NCI-H2081 treated with DMSO at 0.1 percent for 48 hours (cell line): ENCODE measurements around the gene SLC25A13.
"Not testable (repeated sequence)": the region's sequence is repeated elsewhere in the genome, so short reads cannot be mapped to it uniquely, and the experiment has no call there.

Experiments
- DNase-seq: peaks from one replicate; lab custom pipeline; 2025; lab: John Stamatoyannopoulos, UW

The SLC25A13 gene

GRCh38 chr7:96157856-96158255, 164.0 kb downstream of the SLC25A13 start:
- no peak for DNase-seq

- not testable (repeated sequence) for DNase-seq
These were observed 167.4 kb downstream of the SLC25A13 start for GRCh38 chr7:96154506-96154905.

DNA sequence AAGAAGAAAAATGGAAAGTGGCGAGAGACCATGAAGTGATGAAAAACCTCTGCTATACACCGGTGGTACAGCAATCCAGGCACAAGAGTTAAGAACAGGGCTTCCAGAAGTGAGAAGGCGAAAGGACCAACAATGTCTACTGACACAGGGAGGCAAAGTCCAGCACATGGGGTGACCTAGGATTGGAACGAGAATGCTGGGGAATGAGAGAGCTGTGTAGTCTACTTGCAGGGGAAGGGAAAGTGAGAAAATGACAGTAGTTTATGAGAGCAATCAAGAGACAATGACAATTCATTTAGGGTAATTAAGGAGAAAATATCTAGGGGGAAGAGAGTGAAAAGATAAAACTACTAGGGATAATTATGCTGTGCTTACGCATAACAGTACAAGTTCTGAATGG, 169.2 kb downstream of the SLC25A13 start:
- DNase-seq, result no peak

GRCh38 chr7:96151889-96152288, 170.0 kb downstream of the SLC25A13 start:
- DNase-seq, result no peak

DNA sequence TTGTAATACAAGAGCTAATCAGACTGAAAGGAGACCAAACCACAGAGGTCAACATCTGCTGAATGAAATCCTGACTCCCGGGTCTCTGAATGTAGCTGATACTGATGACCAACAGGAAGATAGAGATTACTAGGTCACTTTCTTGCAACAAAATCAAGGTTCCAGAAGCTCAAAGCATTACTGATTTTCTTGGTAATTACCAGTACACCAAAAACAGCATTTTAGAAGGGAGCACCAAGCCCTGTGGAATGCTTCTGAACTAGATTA, 177.7 kb downstream of the SLC25A13 start:
- no peak for DNase-seq

DNA sequence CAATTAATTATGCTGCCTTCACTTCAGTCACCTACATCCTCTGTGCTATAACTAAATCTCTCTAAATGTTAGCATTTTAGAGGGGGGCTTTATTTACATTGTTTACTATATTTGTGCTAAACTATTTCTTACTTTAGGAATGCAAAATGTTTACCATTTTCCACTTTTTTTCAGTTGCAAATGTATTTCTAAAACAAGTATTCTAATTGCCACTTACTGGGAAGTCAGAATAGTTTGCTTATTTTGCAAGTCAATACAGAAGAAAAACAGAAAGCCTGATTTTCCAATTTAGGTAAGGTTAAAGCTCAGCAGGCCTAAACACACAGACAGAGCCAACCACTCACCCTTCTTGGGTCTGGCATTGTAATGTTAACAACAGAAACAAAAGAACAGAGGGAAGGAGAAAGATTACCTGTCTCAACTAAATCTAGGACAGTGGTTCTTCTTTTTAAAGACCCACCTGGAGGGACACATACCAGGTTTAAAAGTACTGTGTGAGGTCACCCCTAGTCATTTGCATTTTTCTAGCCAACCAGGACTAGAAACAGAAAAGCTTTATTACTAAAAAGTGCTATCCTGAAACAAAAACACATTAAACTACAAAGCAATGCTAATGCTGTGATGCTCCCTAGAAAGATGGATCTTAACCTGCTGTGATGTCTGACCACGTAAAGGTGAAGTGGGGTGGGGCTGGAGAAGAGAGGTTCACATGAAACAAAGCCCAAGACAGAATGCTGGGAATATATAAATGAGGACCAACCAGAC, 178.2 kb downstream of the SLC25A13 start:
- no peak for DNase-seq

GRCh38 chr7:96136600-96137239, 185.2 kb downstream of the SLC25A13 start:
- peak; percentile 97 for DNase-seq

DNA sequence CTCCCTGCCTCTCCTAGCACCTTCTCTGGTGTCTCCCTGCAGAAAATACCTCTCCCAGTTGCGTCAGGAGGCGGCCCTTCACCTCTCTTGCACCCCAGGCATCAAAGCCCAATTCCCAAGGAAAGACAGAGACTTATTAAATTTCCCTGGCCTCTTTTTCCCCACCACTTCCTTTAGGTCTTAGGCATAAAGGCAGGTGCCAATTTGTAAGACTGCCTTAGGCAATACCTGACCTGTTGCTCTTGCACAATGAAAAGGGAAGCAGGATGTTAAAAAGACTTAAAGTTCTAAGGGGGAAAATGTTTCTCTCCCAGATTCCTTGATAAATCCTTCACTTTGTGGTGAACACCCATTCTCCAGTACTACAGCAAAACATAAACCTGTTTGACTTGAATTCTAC, 186.7 kb downstream of the SLC25A13 start:
- no peak for DNase-seq

GRCh38 chr7:96131525-96131924, 190.4 kb downstream of the SLC25A13 start:
- DNase-seq, result peak; percentile 66

- no peak for DNase-seq
These were observed 194.2 kb downstream of the SLC25A13 start for GRCh38 chr7:96127746-96128145.

- no peak for DNase-seq
These were observed 195.5 kb downstream of the SLC25A13 start for GRCh38 chr7:96126382-96126781.

GRCh38 chr7:96122746-96123145, 199.2 kb downstream of the SLC25A13 start:
- no peak for DNase-seq

GRCh38 chr7:96121752-96122151, 200.1 kb downstream of the SLC25A13 start:
- no peak for DNase-seq

- peak; percentile 90 for DNase-seq
These were observed 201.3 kb downstream of the SLC25A13 start for GRCh38 chr7:96120445-96121225.

GRCh38 chr7:96118449-96119001, 203.4 kb downstream of the SLC25A13 start:
- DNase-seq, result no peak

GRCh38 chr7:96116173-96116572, 205.7 kb downstream of the SLC25A13 start:
- DNase-seq, result no peak

- DNase-seq, result no peak
These were observed 207.7 kb downstream of the SLC25A13 start for GRCh38 chr7:96114190-96114589.

DNA sequence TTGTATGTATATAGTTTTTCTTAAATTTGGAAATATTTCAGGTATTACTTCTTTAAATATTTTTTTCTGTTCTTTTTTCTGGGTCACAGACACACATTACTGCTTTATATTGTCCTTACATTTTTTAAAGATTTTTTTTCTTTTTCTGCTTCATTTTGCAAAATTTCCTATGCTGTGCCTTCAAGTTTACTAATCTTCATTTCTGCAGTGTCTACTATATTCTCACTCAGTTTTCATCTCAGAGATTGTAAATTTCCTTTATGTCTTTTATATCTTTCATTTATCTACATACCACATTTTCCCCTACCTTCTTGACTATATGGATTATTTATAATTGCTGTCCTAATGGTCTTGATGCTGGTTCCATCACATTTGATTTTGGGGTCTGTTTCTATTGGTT, 210.5 kb downstream of the SLC25A13 start:
- no peak for DNase-seq

GRCh38 chr7:96104984-96105383, 216.9 kb downstream of the SLC25A13 start:
- no peak for DNase-seq

DNA sequence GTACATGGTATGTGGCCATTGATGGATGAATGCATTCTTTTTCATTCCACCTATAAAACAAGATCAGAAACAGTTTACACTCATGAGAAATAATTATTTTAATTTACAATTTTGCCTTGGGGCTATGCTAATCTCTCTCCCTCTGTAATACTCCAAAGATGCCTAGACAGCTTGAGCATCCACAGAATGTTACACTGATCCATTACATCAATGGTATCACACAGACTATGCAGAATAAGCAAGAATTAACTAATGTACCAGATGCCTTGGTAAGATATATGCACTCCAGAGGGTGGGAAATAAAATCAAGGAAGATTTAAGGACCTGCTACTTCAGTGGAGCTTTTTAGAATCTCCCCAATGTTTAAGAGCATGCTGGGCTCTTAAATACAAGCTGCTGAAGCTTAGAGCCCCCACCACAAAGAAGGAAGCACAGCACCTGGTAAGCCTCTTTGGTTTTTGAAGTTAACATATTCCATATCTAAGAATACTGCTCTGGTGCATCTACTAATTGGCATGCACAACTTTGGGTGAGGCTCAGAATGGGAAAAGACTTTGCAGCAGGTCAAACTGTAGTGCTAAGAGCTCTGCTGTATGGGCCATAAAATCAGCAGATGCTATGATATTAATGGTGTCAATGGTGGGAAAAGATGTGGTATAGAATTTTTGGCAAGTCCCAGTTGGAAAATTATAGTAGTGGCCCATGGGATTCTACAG, 219.6 kb downstream of the SLC25A13 start:
- DNase-seq, result no peak

- DNase-seq, result no peak
These were observed 221.2 kb downstream of the SLC25A13 start for GRCh38 chr7:96100737-96101136.

DNA sequence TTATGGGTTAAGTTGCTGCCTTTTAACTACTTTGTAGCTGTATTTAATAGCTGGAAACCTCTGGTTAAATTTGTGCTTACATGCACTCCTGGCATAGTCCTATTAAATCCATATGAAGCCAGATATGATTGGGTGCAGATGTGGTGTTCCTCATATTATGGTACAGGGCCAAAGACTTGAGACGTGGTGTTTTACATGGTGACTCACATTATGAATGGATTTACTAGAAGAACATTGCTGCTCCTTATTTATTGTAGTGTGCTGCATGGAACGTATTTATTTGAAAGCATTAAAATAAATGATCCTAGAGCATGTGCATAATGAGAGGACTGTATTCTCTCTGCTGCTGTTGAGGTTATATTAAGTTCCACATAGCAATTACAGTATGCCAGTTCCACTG, 224.1 kb downstream of the SLC25A13 start:
- DNase-seq, result no peak
